ENCODE measurements around the gene CALB2.

GRCh38 chr16:71315269-71315668 is 43.3 kb upstream of the CALB2 start:
- TF ChIP-seq POLR2A (IDR thresholded peaks at IDR 0.05; ENCODE audit: extremely low read depth, insufficient read length) (no peak), MYC (IDR thresholded peaks at IDR 0.05; ENCODE audit: low read depth, low read length) (no peak)
